Measurements from ENCODE around the gene WLS.
"Not testable (repeated sequence)": the region's sequence is repeated elsewhere in the genome, so short reads cannot be mapped to it uniquely, and the experiment has no call there.

Gene WLS

GRCh38 chr1:68232289-68233148, at the start of gene WLS:
Gene WLS, minus strand, starts transcription at chr1:68232523. Its CDS starts 224 bp downstream, at chr1:68232299.
- DNase-seq (ENCODE audit: low spot score), result peak; percentile 71

DNA sequence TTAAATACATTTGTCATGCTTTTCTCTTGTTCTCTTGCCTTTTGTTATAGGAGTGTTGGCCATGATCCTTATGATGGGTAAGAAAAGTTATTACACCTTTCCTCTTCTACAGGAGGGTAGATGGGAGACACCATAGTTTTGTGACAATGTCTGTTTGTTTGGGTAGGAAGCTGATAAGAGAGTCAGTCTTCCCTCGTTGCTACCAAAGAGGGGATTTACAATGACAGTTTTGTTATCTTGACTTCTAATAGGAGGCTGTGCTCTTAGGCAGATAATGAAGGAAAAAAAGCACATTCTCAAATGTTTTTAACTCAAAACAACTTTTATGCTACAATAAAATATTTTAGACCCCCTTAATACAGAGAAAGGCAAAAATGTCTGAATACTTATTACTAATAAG, 48.0 kb upstream of the WLS start:
- DNase-seq (ENCODE audit: low spot score), result no peak

- DNase-seq (ENCODE audit: low spot score), result no peak
Measured at GRCh38 chr1:68279846-68280245, 47.5 kb upstream of the WLS start.

- no peak for DNase-seq (ENCODE audit: low spot score)
Measured at GRCh38 chr1:68278221-68278620, 45.9 kb upstream of the WLS start.

- no peak for DNase-seq (ENCODE audit: low spot score)
Measured at GRCh38 chr1:68276448-68276847, 44.1 kb upstream of the WLS start.

GRCh38 chr1:68273530-68273929, 41.2 kb upstream of the WLS start:
- no peak for DNase-seq (ENCODE audit: low spot score)

GRCh38 chr1:68271596-68271995, 39.3 kb upstream of the WLS start:
- no peak for DNase-seq (ENCODE audit: low spot score)

GRCh38 chr1:68270951-68271350, 38.6 kb upstream of the WLS start:
- no peak for DNase-seq (ENCODE audit: low spot score)

- no peak for DNase-seq (ENCODE audit: low spot score)
Measured at GRCh38 chr1:68269637-68270430, 37.5 kb upstream of the WLS start.

DNA sequence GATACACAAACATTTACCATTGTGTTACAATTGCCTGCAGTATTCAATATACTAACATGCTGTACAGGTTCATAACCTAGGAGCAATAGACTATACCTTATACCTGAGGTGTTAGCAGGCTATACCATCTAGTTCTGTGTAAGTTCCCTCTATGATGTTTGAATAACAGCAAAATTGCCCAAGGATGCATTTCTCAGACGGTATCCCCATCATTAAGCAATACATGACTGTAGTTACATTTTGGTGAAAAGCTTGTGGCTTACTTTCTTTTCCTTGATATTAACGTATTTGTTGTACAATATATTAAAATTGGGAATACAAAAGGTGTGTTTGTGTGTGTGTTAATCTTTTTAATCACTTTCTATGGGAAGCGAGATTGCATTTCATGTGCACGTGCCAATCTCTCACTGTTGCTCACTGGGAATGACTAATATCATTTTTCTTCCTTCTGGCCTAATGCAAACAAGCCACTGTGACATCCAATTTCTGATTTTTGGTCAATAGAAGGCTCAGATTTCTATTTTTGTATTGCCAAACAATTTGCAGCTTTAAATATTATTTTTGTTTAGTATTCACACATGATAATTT, 36.7 kb upstream of the WLS start:
- no peak for DNase-seq (ENCODE audit: low spot score)

GRCh38 chr1:68256824-68257223, 24.5 kb upstream of the WLS start:
- DNase-seq (ENCODE audit: low spot score), result not testable (repeated sequence)

- no peak for DNase-seq (ENCODE audit: low spot score)
Measured at GRCh38 chr1:68255301-68255700, 23.0 kb upstream of the WLS start.

- DNase-seq (ENCODE audit: low spot score), result no peak
Measured at GRCh38 chr1:68254667-68255226, 22.4 kb upstream of the WLS start.

DNA sequence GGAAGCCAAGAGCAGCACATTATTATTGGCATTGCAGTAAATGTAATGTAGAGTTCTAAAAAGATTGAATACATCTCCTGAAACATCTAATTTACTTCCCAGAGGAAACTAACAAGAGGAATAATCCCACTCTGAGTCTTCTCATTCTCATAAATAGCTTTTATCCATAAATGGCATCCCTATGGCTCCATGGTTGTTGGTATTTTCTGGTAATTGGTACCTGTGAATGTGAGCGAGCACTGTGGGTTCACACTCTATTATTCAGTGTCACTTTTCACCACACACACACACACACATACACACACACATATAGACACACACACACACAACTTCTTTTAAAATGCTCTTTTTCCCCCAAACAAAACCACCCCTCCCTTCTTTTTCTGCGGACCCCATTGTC, 4.7 kb upstream of the WLS start:
- no peak for DNase-seq (ENCODE audit: low spot score)

- no peak for DNase-seq (ENCODE audit: low spot score)
Measured at GRCh38 chr1:68234094-68234493, 1.8 kb upstream of the WLS start.

DNA sequence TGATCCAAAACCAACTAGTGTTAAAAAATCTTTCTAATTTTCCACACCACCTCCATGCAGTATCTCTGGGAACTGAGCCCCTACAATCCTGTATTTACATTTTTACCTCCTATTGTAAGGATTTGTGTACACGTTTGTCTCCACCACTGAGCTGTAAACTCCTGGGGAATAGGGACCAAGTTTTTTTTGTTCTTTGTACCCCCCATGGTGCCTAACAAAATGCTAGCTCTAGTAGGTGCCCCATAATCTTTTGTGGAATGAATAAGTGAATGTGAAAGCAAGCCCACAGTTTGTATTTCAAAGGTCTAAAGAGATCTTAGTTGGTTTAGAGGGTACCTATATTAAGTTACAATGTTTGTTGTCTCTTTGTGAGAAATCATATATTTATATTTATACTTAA, 879 bp upstream of the WLS start:
- no peak for DNase-seq (ENCODE audit: low spot score)

GRCh38 chr1:68231627-68232288, 565 bp downstream of the WLS start:
- DNase-seq (ENCODE audit: low spot score), result peak; percentile 54

- no peak for DNase-seq (ENCODE audit: low spot score)
Measured at GRCh38 chr1:68230901-68231626, 1.3 kb downstream of the WLS start.

DNA sequence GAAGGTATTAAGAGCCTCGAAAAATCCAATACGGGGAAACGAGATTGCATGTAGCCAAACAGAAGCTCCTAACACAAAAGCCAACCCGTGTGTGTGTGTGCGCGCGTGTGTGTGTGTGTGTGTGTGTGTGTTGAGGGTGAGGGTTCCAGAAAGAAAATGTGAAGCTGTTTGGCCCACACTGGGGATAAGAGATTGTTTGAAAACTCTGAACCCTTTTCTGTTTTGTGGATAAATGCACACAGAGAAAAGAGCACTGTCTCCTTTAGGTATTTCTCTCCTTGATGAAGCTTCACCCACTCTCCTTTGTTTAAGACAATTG, 1.9 kb downstream of the WLS start:
- DNase-seq (ENCODE audit: low spot score), result no peak

DNA sequence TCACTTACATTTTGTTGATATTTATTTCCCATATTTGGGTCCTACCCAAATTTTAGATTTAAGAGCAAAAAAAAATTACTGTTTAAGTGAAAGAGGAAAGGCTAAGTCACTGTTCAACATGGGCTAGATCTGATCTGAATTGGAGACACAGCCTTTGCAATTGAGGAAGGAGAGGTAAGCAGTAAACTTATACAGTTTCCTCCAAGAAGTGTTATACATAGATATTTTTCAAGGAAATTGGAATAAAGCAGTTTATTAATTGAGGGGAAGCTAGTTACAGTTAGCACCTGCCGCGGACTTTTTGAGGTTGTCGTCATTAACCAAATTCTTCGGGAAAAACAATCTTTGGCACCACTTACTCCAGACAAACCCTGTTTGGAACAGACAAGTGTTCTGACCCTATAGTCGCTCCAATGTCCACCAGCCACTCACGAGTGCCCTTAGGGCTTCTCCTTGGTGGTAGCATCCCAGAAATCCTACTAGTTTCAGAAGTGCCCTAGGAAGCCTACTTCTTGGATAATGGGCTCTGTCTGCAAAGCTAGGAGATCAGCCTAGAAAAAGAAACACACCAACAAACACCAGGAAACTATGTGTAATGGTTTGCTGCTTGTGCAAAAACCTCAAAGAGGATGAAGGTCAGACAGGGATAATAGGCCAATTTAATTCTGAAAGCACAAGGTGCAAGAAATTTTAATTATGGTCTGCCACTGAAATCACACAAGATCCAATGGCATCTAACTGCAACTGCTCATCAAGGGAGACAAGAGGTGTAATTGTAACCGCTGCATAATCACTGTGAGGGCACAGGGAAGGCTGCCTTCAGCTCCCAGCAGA, 2.5 kb downstream of the WLS start:
- DNase-seq (ENCODE audit: low spot score), result no peak

GRCh38 chr1:68228851-68229250, 3.5 kb downstream of the WLS start:
- DNase-seq (ENCODE audit: low spot score), result no peak
